Measurements from ENCODE around the gene ZNRD2.

The ZNRD2 gene

GRCh38 chr11:65617990-65618751 is 47.9 kb downstream of the ZNRD2 start:
- H3K4me1 ChIP-seq (ENCODE audit: insufficient read depth, insufficient read length) = peaks cover 19% of the 10 kb centered on the region
- no peak for DNase-seq (ENCODE audit: low read depth, low spot score)
- no peaks in the 10 kb centered on the region for H3K9me3 ChIP-seq (ENCODE audit: insufficient read depth, low read length)
- no peak overlapping the region for H3K9ac ChIP-seq (ENCODE audit: insufficient read length, low read depth)
- no peak for TF ChIP-seq YY1 (IDR thresholded peaks at IDR 0.05; ENCODE audit: insufficient read depth, insufficient read length)
- TF ChIP-seq ZNF274 (IDR thresholded peaks at IDR 0.05; ENCODE audit: low read depth, low read length) = no peak
- no peak for TF ChIP-seq SUZ12 (IDR thresholded peaks at IDR 0.05; ENCODE audit: extremely low read depth, insufficient read depth, insufficient read length)
- no peaks in the 10 kb centered on the region for H3K27me3 ChIP-seq (ENCODE audit: insufficient read depth, insufficient read length)
- H3K36me3 ChIP-seq (ENCODE audit: insufficient read depth, insufficient read length, low read length) = peaks cover 69% of the 10 kb centered on the region
- no peak overlapping the region for H3K4me3 ChIP-seq (ENCODE audit: insufficient read length, low read depth)

GRCh38 chr11:65618763-65619162 is 48.5 kb downstream of the ZNRD2 start:
- H3K27me3 ChIP-seq (ENCODE audit: insufficient read depth, insufficient read length) = no peaks in the 10 kb centered on the region
- H3K9me3 ChIP-seq (ENCODE audit: insufficient read depth, low read length) = no peaks in the 10 kb centered on the region
- TF ChIP-seq ZNF274 (IDR thresholded peaks at IDR 0.05; ENCODE audit: low read depth, low read length) (no peak), YY1 (IDR thresholded peaks at IDR 0.05; ENCODE audit: insufficient read depth, insufficient read length) (no peak), SUZ12 (IDR thresholded peaks at IDR 0.05; ENCODE audit: extremely low read depth, insufficient read depth, insufficient read length) (no peak)
- no peak overlapping the region for H3K4me3 ChIP-seq (ENCODE audit: insufficient read length, low read depth)
- H3K4me1 ChIP-seq (ENCODE audit: insufficient read depth, insufficient read length) = peaks cover 16% of the 10 kb centered on the region
- no peak for DNase-seq (ENCODE audit: low read depth, low spot score)
- peaks cover 73% of the 10 kb centered on the region for H3K36me3 ChIP-seq (ENCODE audit: insufficient read depth, insufficient read length, low read length)
- H3K9ac ChIP-seq (ENCODE audit: insufficient read length, low read depth) = no peak overlapping the region

- H3K9me3 ChIP-seq (ENCODE audit: insufficient read depth, low read length) = no peaks in the 10 kb centered on the region
- DNase-seq (ENCODE audit: low read depth, low spot score) = no peak
- TF ChIP-seq YY1 (IDR thresholded peaks at IDR 0.05; ENCODE audit: insufficient read depth, insufficient read length) (no peak), ZNF274 (IDR thresholded peaks at IDR 0.05; ENCODE audit: low read depth, low read length) (no peak), SUZ12 (IDR thresholded peaks at IDR 0.05; ENCODE audit: extremely low read depth, insufficient read depth, insufficient read length) (no peak)
- H3K36me3 ChIP-seq (ENCODE audit: insufficient read depth, insufficient read length, low read length) = peaks cover 79% of the 10 kb centered on the region
- no peak overlapping the region for H3K4me3 ChIP-seq (ENCODE audit: insufficient read length, low read depth)
- H3K4me1 ChIP-seq (ENCODE audit: insufficient read depth, insufficient read length) = peaks cover 20% of the 10 kb centered on the region
- peak overlapping the region; percentile 56 for H3K9ac ChIP-seq (ENCODE audit: insufficient read length, low read depth)
- H3K27me3 ChIP-seq (ENCODE audit: insufficient read depth, insufficient read length) = no peaks in the 10 kb centered on the region
Observed at GRCh38 chr11:65619281-65619928, 49.1 kb downstream of the ZNRD2 start.

- no peak for TF ChIP-seq SUZ12 (IDR thresholded peaks at IDR 0.05; ENCODE audit: extremely low read depth, insufficient read depth, insufficient read length)
- no peak for TF ChIP-seq YY1 (IDR thresholded peaks at IDR 0.05; ENCODE audit: insufficient read depth, insufficient read length)
- no peak for TF ChIP-seq ZNF274 (IDR thresholded peaks at IDR 0.05; ENCODE audit: low read depth, low read length)
- H3K4me3 ChIP-seq (ENCODE audit: insufficient read length, low read depth) = no peak overlapping the region
- DNase-seq (ENCODE audit: low read depth, low spot score) = no peak
- H3K27me3 ChIP-seq (ENCODE audit: insufficient read depth, insufficient read length) = no peaks in the 10 kb centered on the region
- H3K9me3 ChIP-seq (ENCODE audit: insufficient read depth, low read length) = no peaks in the 10 kb centered on the region
- H3K9ac ChIP-seq (ENCODE audit: insufficient read length, low read depth) = no peak overlapping the region
- peaks cover 91% of the 10 kb centered on the region for H3K36me3 ChIP-seq (ENCODE audit: insufficient read depth, insufficient read length, low read length)
- peaks cover 21% of the 10 kb centered on the region for H3K4me1 ChIP-seq (ENCODE audit: insufficient read depth, insufficient read length)
Observed at GRCh38 chr11:65620666-65621065, 50.4 kb downstream of the ZNRD2 start.

- no peak overlapping the region for H3K4me3 ChIP-seq (ENCODE audit: insufficient read length, low read depth)
- TF ChIP-seq ZNF274 (IDR thresholded peaks at IDR 0.05; ENCODE audit: low read depth, low read length) (no peak), SUZ12 (IDR thresholded peaks at IDR 0.05; ENCODE audit: extremely low read depth, insufficient read depth, insufficient read length) (no peak), YY1 (IDR thresholded peaks at IDR 0.05; ENCODE audit: insufficient read depth, insufficient read length) (no peak)
- H3K9me3 ChIP-seq (ENCODE audit: insufficient read depth, low read length) = no peaks in the 10 kb centered on the region
- no peak for DNase-seq (ENCODE audit: low read depth, low spot score)
- peaks cover 96% of the 10 kb centered on the region for H3K36me3 ChIP-seq (ENCODE audit: insufficient read depth, insufficient read length, low read length)
- no peaks in the 10 kb centered on the region for H3K27me3 ChIP-seq (ENCODE audit: insufficient read depth, insufficient read length)
- peaks cover 21% of the 10 kb centered on the region for H3K4me1 ChIP-seq (ENCODE audit: insufficient read depth, insufficient read length)
- no peak overlapping the region for H3K9ac ChIP-seq (ENCODE audit: insufficient read length, low read depth)
Observed at GRCh38 chr11:65621460-65621859, 51.2 kb downstream of the ZNRD2 start.
